HG02588 (cell line): ENCODE results near the gene GTSE1.

Experiments
- ATAC-seq: cut with Tn5 transposase; IDR thresholded peaks from one replicate; pipeline ENCODE4 v1.9.1; 2021; ENCODE audit warnings: mild to moderate bottlenecking, moderate library complexity; ENCODE audit not compliant: unreplicated experiment

Gene GTSE1

DNA sequence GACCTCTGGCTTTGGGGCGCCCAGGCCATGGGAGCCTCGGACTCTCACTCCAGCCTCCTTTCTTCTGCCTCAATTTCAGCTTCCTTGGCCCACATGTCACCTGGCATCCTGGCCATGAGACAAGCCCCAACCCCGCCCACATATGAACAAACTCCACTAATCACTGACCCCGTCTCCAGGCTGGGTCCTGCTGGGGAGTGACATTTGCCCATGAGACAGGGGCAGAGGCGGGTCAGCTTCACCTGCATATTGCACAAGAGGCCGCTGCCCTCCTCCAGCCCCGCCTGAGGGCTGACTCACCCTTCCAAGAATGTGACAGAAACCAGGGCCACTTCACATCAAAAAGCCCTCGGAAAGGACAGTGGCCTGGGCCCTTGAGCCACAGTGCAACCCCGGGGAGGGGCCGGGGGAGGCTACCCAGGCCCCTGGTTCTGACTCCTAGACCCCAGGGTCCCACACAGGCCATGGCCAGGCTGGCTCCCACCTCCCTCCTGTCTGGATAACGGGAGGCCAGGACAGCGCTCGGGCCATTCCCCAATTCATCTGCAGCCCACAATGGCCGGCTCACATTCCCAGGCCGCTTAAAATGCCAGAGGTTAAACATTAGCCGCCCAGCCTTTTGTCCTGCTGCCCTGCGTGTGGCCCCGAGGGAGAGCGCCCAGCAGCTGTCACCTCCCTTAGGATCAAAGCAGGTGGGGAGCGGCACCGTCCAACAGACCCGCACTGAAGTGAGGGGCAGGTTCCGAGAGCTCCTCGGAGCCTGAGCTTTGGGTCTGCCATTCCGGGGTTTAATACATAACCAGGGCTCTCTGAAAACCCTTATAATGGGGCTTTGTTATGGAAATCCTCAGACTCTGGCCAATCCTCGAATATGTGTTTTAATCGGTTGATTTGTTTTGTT is 81.1 kb downstream of the GTSE1 start:
- ATAC-seq, result no peak

DNA sequence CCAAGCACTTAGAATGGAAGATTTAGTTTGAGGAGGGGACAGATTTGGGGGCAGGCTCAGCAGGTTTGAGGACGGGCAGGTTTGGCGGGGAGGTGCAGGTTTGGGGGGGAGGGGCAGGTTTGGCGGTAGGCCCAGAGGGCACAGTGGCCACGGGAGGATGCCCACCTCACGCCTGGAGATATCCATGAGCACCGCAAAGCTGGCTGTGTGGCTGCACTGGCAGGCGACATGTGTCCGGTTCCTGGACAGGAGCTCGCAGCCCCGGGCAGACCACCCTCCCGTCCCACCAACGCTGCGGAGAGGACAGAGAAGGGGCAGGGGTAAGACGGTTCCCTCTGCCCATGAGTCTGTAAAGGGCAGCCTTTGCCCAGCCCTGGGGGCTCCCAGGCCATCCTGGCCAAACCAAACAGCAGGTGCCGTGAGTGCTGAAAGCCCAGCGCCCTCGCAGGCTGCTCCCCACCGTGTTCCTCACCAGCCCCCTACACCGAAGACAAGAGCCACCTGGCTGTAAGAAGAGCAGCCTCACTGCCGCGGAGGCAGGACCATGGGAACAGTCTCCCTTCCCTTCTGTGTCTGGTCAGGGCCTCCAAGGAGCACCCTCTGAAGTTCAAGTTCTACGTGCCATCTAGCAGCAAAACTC is 81.9 kb downstream of the GTSE1 start:
- ATAC-seq, result no peak

DNA sequence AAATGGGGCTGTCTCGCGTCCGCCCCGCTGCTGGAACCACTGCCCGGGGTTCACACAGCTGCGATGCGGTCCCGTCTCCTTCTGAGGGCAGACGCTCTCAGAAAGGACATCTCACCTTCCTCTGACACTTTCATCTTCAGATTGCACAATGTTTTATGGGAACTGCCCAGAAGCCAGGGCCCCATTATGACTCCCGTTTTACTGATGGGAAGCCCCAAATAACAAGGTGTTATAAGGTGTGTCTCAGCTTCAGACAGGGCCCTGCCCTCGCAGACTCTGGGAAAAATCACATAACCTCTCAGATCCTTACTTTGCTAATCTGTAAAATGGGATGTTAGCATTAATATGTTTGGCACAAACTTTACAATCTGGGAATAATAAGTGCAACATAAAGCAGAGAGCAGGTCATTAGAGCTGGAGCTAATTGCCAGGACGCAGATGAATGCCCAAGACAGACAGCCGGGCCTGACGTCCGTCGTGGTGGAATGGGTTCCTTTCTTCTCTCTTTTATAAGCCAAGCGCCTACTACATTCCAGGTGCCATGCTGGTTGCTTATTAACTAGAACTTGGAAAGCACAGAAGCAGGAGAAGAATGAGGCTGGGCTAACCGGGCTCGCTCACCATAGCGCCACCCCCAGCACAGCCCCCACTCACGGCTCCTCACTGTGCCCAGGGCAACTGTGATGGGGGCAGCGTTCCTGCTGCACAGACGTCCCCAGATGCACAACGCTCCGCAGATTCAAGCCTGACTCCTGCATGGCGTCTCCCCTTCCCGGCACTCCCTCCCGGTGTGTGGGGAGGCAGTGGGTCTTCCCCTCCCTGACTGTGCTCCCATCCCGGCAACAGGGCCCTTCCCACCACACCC is 82.6 kb downstream of the GTSE1 start:
- ATAC-seq, result no peak

DNA sequence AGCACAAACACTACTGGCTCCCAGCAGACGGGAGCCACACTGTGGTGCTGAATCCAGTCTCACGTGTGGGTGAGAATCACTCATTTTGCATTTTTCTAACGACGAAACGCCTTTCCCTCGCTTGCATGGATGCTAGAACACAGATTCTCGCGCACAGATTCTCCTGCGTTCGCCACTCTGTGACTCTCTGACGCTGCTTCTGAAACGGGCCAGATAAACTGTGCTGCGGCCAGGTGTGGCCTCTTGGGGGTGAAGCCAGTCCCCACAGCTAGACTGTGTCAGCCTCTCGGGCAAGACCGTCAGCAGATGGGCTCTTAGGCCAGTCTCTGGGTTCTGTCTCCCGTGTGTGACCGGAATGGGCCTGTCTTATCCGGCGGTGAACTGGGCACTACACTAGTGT is 83.4 kb downstream of the GTSE1 start:
- ATAC-seq, result no peak
